Stimulated activated CD8-positive, alpha-beta memory T cell treated with anti-CD3 and anti-CD28 coated beads, Interleukin-15, amount 100 ng/mL, for 48 hours (primary cell): Measurements from ENCODE around the gene TBK1.

ENCODE experiments used
- DNase-seq, 2 donors: peaks; one replicate each; pipeline ENCODE4 v3.0.0-alpha.2; 2020; ENCODE audit warnings: low read depth in 2 of 2

The TBK1 gene

DNA sequence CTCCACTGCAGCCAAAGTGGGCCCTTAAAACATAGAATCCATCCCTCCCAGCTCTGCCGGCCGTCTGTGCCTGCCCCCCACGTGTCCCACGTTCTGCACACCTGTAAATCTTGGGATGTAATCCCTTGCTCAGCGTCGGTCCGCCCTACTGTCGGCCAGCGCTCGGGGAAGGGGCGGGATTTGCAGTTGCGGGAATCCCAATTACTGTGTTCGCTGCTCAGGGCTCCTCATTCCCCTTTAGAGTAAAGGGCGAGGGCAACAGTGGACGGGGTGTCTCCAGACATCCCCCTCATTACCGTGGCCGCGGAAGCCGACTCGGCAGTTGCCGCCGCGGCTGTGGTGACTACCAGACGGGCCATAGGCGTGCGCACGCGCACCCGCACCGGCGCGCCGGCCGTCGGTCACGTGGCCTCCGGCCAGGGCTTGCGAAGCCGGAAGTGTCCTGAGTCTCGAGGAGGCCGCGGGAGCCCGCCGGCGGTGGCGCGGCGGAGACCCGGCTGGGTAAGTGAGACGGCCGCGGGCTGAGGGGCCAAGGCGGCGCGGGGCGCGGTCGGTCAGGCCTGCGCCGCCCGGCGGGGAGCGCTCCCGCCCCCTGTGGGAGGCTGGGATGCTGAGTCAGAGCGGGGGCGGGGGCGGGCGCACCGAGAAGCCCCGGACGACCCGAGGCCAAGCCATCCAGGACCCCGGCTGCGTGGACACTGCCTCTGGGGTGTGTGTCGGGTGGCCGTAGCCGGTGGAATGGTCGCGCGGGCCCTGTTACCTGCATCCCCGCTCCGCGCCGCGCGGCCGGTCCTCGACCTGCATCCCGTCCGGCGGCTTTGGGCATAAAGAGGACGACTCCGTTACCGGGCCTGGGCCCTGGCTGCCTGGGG lies at the start of gene TBK1:
TSS of gene TBK1 (plus strand) at position 434 of the 872 bp plus-strand sequence. CDS start 3,751 bp downstream, outside the sequence.
- DNase-seq = peak; percentile 72

DNA sequence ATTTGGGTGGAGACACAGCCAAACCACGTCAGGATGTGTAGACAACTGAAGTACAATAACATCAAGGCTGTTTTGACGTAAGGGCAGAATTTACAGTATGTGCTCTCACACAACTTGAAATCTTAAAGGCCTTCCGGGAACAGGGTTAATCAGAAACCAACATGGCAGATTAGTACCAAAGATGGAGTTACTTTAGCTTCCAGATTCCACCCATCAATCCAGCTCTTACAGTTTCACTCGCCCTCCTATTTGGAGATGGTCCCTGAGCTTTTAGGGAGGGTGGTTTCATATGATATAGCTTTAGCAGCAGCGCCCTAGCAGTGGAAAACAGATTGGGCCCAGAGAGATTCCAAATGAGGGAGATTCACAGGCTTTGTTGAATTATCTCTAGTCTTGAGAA lies 49.7 kb upstream of the TBK1 start:
- no peak for DNase-seq

DNA sequence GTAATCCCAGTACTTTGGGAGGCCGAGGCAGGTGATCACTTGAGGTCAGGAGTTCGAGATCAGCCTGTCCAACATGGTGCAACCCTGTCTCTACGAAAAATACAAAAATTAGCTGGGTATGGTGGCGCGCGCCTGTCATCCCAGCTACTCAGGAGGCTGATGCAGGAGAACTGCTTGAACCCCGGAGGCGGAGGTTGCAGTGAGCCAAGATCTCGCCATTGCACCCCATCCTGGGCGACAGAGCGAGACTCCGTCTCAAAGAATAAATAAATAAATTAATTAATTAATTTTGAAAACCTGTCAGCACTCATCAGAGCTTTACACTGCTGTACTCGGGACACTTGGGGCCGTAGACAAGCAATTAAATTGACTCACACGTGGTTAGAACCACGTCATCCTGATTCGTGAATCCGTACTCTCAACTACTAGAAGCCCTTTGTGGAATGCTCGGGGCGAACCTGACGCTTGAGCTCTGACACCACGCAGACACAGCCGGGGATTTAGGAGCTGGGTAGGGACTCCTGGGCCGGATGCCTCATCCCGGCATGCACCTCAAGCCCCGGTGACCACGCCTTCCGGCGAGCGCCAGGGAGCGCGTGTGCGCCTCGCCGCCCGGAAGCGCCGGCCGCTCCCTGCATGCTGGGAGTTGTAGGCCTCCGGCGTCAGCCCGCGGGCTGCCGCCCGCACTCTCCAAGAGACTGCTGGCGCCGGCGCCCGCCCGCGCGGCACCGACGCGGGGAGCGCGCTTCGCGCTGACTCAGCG lies 48.0 kb upstream of the TBK1 start, which contains the start of gene XPOT:
TSS of gene XPOT (plus strand) at position 686 of the 763 bp plus-strand sequence. CDS start 5,644 bp downstream, outside the sequence.
- DNase-seq = peak; percentile 91 to 96

DNA sequence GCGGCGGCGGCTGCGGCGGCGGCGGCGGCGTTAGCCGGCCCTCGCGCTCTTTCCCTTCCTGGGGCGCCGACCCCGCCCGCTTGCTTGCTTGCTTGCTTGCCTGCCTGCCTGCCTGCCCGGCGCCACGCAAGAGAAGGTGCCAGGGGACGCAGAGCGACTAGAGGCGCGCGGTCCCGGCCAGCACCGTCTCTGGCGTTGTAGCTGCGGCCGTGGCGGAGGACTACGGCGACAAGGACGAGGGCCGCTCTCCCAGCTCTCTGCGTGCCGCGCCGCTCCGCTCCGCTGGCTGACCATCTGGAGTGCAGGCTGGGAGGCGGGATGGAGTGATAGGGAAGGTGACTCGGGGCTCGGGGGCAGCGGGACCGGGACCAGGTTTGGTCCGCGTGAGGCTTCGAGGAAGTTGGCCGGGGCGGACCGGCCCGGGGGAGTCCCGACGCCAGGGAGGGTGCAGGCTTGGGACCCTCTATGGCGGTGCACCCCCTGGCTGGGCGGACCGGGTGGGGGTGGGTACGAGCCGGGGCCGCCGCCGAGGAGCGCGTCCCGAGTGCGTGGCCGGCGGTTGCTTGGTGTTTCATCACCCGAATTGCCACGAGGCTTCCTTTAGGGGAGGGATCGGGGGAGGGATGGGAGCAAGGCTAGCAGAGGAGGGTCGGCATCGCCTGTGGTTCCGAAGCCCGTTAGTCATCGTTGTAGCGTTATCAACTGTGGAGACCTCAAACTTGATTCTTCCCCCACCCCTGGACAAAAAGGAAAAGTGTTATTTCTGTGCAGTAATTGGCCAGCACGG lies 47.3 kb upstream of the TBK1 start:
- DNase-seq = peak; percentile 56 to 66

DNA sequence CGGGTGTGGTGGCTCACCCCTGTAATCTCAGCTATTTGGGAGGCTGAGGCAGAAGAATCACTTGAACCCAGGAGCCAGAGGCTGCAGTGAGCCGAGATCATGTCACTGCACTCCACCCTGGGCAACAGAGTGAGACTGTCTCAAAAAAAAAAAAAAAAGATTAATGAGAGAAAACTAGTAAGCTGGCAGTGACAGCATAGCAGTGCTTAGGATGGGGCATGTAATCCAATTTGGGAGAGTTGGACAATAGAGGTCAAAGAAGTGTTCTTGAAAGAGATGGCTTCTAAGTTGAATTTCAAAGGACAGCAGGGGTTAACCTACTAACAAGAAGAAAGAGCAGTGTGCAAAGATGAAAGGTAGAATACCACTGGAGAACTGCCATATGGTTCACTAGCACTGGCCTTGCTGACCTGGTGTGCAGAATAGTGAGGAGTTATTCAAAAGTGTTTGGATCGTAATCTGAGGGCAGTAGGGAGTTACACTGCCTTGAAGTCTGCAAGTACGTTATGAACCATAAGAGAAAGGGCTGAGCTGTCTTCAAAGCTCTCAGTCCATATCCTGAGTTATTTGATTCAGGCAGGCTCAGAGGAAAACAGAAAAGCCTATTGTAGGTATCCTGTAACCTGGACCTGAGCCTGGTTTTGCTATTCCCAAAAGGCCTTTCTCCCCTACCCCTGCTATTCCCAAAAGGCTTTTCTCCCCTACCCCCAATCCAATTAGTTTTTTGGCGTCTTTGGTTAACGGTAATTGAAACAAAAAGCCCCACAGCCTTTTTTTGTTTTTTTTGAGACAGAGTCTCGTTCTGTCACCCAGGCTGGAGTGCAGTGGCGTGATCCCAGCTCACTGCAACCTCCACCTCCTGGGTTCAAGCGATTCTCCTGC lies 44.3 kb upstream of the TBK1 start:
- no peak for DNase-seq

DNA sequence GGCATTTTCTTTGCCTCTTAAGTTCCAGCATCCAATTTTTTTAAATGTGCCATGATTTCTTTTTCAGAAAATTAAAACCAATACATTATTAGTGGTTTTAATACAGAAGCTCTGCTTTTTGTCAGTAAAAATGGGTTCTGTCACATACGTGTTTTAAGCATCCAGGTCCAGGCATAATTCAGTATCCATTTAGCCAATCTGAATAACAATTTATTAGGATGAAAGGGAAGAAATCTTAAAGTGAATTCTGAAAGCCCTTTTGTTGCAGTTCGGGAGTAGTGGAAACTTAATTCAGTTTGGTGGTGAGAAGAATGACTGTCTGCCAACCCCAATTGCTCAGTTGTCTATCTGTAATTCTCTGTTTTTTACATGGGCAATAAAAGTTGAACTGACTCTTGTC lies 40.5 kb upstream of the TBK1 start:
- no peak for DNase-seq

DNA sequence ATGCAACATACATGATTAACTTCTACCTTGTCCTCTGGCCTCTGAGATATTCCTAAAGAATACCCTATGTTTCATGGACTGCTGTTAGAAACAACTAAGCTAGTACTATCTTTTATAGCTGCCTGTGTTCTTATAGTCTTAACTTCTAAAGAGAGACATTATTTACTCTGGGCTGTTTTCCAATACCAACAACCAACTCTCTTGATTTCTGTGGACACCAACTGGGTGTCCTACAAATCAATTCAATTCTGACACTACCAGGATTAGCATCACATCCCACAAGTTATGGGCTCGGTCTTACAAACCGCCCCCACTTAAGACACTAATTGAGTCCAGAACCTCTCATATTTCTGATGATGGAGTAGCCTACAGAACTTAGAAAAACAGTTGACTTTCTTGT lies 39.5 kb upstream of the TBK1 start:
- DNase-seq = no peak

DNA sequence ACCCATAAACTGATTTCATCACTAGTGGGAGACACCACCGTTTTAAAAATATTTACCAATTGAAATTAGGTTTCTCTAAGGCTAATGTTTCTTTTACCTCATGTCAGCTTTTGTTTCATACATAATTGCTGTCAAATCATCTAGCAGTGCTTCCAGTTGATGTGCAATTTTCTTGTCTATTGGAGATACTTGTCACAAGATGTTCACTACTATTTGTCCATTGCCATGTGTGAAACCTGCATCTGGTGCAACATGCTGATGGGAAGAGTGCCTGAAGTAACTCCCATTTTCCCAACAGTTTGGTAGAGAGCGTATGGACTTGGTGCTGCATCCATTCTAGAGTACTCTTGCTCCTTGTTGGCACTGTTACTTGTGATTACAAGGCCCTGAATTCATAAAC lies 38.0 kb upstream of the TBK1 start:
- no peak for DNase-seq

DNA sequence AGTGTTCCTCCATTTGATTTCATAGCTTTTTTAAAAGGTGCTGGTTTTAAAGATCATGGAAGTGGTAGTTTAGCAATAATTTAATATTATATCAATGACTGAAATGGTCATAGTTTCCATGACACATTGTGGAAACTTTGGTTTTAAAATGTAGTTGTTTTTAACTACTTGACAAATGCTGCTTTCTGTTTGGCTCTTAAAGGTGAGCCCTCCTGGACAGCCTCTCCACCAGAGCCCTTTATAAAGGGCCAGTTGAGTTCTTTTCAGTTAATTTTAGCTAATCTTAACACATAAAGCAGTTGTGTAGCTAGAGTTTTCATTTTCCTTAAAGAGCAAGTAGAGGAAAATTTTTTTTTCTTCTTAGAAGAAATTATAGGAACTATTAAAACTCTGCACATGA lies 33.7 kb upstream of the TBK1 start:
- no peak for DNase-seq

DNA sequence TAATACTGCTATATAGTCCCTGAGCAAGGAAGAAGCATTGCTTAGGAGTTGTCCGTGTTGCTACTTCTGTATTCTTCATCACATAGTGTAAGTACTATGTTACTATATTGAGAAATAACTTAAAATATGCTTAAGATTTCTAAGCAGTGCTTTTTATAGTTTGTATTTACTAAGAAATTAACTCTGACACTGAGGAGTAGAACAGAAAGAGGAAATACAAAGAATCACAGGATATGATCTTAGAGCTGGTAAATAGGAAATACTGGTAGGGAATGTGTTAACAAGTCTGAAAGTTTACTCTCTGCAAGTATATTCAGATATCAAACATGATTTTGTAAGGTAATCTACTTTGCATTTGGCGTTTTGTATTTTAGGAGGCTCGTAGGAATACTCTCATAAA lies 32.2 kb upstream of the TBK1 start:
- DNase-seq = no peak

DNA sequence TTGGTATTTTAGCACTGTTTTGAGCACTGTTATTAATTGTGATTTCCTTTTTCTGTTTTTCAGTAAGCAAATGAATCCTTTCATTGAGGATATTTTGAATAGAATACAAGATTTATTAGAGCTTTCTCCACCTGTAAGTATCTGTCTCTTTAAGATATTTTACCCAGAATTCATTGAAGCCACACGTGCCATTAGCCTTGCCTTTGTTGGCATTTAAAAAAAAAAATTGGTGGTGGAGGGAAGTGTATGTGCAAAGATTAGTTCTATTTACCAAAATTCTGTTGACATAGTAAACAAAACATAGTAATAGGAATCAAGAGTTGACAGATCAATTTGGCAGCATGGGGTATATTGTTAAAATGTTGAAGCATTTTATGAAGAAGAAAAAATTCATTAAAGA lies 23.9 kb upstream of the TBK1 start:
- DNase-seq = no peak

DNA sequence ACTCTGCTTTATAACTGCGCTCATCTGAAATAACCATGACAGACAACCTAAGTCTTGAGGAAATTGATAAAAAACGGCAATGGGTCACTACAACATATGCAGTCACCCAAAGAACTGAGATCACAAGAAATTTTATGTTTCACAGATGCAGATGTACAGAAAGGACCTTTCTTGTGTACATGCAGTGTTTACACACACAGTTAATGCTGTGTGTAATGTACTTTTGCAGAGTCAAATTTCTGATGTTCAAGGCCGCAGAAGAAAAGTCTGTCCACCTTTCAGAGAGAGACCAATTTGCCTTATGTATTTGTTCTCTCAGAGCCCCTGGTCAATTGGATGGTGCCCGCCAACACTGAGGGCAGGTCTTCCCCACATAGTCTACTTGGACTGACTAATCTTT lies 23.0 kb upstream of the TBK1 start:
- DNase-seq = no peak

DNA sequence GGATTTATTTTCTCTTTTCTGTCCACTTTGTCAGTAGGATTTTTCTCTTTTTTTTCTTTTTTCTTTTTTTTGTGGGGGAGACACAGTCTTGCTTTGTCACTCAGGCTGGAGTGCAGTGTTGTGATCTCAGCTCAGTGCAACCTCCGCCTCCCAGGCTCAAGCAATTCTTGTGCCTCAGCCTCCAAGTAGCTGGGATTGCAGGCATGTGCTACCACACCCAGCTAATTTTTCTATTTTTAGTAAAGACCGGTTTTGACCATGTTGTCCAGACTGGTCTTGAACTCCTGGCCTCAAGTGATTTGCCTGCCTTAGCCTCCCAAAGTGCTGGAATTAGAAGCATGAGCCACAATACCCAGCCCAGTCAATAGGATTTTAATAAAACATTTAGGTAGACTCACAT lies 21.0 kb upstream of the TBK1 start:
- no peak for DNase-seq

DNA sequence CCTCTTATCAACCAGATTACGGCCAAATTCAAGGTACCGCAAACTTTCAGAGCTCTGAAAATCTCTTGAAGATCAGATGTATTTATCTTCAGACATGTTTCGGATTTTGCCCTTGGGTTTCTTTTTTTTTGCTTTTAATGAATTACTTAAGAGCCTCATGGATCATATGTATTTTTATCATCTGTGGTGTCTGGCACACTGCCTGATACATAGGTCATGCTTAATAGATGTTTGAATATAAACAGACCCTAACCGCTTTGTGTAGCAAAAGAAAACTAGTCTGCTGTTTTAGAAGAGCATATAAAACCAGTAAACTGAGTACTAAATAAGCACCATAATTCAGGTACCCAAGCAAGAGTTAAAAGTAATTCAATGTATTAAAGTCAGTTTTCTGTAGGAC lies 20.1 kb upstream of the TBK1 start:
- no peak for DNase-seq

DNA sequence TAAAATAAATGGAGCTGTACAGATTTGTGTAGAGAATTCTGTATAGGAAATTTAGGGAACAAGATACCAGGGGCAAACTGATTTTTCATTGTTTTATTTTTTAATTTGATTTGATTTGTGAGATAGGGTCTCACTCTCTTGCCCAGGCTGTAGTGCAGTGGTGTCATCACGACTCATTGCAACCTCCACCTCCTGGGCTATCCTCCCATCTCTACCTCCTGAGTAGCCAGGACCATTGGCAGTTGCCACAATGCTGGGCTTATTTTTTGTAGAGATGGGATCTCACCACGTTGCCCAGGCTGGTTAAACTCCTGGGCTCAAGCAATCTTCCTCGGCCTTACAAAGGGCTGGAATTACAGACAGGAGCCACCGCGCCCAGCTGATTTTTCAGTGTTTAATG lies 18.0 kb upstream of the TBK1 start:
- DNase-seq = no peak

DNA sequence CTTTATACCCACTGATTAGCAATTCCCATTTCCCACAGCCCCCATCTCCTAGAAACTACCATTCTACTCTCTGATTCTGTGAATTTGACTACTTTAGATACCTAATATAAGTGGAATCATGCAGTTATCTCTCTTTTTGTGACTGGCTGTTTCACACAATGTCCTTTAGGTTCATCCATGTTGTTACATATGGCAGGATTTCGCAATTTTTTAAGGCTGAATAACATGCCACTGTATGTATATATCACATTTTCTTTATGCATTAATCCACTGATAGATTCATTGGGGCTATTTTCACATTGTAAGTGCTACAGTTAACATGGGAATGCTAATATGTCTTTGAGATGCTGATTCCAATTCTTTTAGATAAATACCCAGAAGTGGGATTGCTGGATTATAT lies 11.8 kb upstream of the TBK1 start:
- no peak for DNase-seq

DNA sequence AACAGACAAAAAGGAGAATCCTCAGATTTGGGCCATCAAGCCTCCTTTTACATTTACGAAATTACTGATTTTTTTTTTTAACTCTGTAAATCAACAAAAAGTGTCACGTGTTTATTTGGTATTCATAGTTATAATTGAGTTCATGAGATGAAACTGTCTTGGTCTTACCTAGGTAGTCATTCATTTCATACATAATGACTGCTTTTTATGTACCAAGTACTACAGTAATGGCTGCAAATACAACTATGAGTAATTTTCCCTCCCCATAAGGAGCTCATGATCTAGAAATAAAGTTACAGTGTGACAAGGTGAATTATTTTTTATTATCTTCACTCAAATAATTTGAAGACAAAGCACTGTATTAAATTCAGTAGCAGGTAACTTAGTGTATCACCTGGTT lies 6.4 kb upstream of the TBK1 start:
- DNase-seq = no peak

DNA sequence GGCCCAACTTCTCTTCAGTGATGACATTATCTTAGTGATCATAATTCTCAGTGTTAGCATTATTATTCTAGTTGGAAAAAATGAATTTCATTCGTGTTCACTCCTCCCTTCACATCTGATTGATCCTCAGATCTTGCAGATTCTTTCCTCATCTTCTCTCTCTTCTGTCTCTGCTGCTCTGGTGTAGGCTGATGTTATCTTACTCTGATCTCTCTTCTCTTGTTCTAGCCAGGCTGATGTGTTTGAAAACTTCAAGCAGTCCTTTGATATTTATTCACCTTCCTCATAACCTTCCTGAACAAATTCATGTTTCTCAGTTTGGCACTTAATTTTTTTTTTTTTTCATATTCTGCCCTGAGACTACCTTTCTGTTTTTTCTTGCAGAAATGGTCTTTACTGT lies 5.6 kb upstream of the TBK1 start:
- DNase-seq = no peak

DNA sequence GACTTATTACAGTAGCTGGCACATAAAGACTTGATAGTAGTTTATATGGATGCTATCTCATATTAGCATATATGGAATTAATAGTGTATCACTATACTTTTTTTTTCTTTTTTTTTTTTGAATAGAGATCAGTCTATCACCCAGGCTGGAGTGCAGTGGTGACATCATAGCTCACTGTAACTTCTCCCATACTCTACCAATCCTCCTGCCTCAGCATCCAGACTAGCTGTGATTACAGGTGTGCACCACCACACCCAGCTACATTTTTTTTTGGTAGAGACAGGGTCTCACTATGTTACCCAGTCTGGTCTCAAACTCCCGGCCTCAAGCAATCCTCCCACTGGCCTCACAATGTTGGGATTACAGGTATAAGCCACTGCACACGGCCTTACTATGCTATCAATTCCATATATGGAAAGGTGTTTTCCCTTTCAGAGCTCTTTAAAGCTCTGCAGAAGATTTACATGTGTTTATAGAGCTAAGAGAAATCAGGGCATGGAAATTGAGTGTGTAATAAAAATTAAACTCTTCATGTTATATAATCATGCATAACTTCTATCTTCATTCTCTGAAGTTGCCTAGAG lies 1.8 kb upstream of the TBK1 start:
- DNase-seq = no peak

DNA sequence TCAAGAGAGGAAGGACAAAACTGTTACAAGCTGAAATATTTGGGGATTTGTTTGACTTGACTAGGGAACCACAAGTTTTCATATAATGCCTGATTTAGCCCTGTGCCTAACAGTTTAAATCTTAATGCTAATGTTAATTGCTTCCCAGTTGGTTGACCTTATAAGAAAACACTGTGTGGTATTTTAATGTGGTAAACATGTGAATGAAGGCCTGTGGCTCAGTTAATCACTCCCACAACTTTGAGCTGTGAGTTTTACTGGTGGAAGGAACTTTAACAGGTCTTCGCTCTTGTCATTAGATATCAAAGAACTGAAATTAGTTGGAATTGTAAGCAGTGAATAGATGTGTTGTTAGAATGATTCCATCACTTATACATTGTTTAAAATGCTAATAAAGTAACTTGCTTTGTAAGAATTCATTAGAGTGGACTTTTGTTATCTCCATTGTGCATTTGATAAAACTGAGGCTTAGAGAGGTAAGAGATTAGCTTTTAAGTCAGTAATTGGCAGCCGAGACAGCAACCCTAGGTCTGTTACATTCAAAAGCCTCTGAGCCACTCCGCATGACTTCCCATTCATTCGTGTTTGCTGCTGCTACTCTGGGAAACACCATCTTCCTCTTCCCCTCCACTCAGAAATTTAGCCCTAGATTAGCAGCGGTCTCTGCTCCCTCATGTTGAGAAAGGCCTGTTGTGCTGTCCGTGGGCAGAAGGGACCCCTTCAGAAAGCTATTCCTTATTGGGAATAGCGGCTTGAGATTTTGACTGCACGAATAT lies 1.0 kb upstream of the TBK1 start:
- no peak for DNase-seq
